HCT116 (cell line): Measurements from ENCODE around the gene ZNF229. TPM values are rescaled to one million over a fixed set of nuclear protein-coding genes. Genes with fewer than 3 reads are reported as not detected.

Experiments
- ATAC-seq: fragments of 200-7000 bp; cut with Tn5 transposase; 2 replicates; pipeline ENCODE4 v1.9.1; 2020; ENCODE audit warnings: mild to moderate bottlenecking, moderate library complexity
- BruUV-seq: library from RNA; stranded (reverse); fragments of 400-500 nt; replicated peaks from 2 replicates; lab custom pipeline; 2021; lab: Mats Ljungman, UMichigan
- CTCF ChIA-PET: fragments of 300-600 bp; sonication (Branson Sonifier 250); formaldehyde crosslinking; loops from one replicate; lab custom pipeline; 2021; ENCODE audit warnings: antibody characterized with exemption; lab: Charles Lee
- POLR2A ChIA-PET: fragments of 300-600, 350-600 bp; sonication (Branson Sonifier 250); formaldehyde crosslinking; loops from one replicate; lab custom pipeline; 2021; ENCODE audit warnings: antibody characterized with exemption; lab: Charles Lee
- RAD21 ChIA-PET, 2 experiments: fragments of 300-600 bp; sonication (Branson Sonifier 250); formaldehyde crosslinking; loops; one replicate each; lab custom pipeline; 2023; ENCODE audit warnings: low total read pairs in 2 of 2; ENCODE audit not compliant: uncharacterized antibody in 2 of 2, unreplicated experiment in 2 of 2, low non-redundant PET in 1 of 2; lab: Charles Lee
- DNase-seq: peaks from one replicate; pipeline ENCODE4 v3.0.0-alpha.2; 2010; ENCODE audit warnings: low read depth, low spot score
- H2AFZ ChIP-seq: fragments of 200-600 bp; shearing (Covaris generic), sonication (generic); 2 replicates; pipeline ENCODE4 v1.6.1; 2017; ENCODE audit warnings: low read depth, mixed run types, mixed read lengths, antibody characterized with exemption, low read length; ENCODE audit not compliant: poor library complexity, severe bottlenecking
- H3K27ac ChIP-seq: 2 replicates; pipeline ENCODE4 v1.5.1; 2012; ENCODE audit warnings: low read depth, low read length
- H3K27me3 ChIP-seq: fragments of 200-600 bp; sonication (generic); 2 replicates; pipeline ENCODE4 v1.6.1; 2016; ENCODE audit warnings: mixed run types, low read length, mixed read lengths; ENCODE audit not compliant: insufficient read depth
- H3K36me3 ChIP-seq, 2 experiments: fragments of 200-500 bp in 1 of 2; fragments of 200-600 bp in 1 of 2; sonication (Bioruptor generic) in 1 of 2; sonication (generic) in 1 of 2; 2 replicates each; pipeline versions ENCODE4 v1.5.1 to v1.6.1; 2014 to 2016; ENCODE audit warnings: low read length in 2 of 2, inconsistent platforms in 1 of 2, mixed read lengths in 1 of 2, mixed run types in 1 of 2; ENCODE audit not compliant: insufficient read depth in 2 of 2, control insufficient read depth in 1 of 2
- H3K4me1 ChIP-seq, 2 experiments: fragments of 200-600 bp in 1 of 2; sonication (generic) in 1 of 2; 2 replicates each; pipeline versions ENCODE4 v1.5.1 to v1.6.1; 2012 to 2017; ENCODE audit warnings: low read length in 2 of 2, inconsistent platforms in 1 of 2, mild to moderate bottlenecking in 1 of 2, mixed read lengths in 1 of 2, mixed run types in 1 of 2, moderate library complexity in 1 of 2; ENCODE audit not compliant: insufficient read depth in 2 of 2, control insufficient read depth in 1 of 2
- H3K4me2 ChIP-seq: fragments of 200-600 bp; sonication (generic); 2 replicates; pipeline ENCODE4 v1.6.1; 2017; ENCODE audit warnings: mixed run types, low read length, mixed read lengths
- H3K4me3 ChIP-seq, 2 experiments: fragments of 200-600 bp in 1 of 2; sonication (generic) in 1 of 2; replicated peaks in 1 of 2; 2 replicates each; pipeline ENCODE4 v1.5.1; 2011 to 2016; ENCODE audit warnings: low read length in 2 of 2, control low read depth in 1 of 2, low read depth in 1 of 2, mild to moderate bottlenecking in 1 of 2, mixed read lengths in 1 of 2, mixed run types in 1 of 2
- H3K79me2 ChIP-seq: fragments of 200-600 bp; sonication (generic); 2 replicates; pipeline ENCODE4 v1.6.1; 2017; ENCODE audit warnings: mild to moderate bottlenecking, mixed run types, low read length, moderate library complexity, mixed read lengths; ENCODE audit not compliant: insufficient read depth
- H3K9ac ChIP-seq: fragments of 200-600 bp; sonication (generic); 2 replicates; pipeline ENCODE4 v1.6.1; 2016; ENCODE audit warnings: low read length, mixed read lengths
- H3K9me2 ChIP-seq: fragments of 200-600 bp; sonication (generic), shearing (Covaris generic); 2 replicates; pipeline ENCODE4 v1.6.1; 2017; ENCODE audit warnings: mixed run types, mild to moderate bottlenecking, moderate library complexity; ENCODE audit not compliant: insufficient read depth
- H3K9me3 ChIP-seq, 2 experiments: fragments of 200-500 bp in 1 of 2; fragments of 200-600 bp in 1 of 2; sonication (Bioruptor generic) in 1 of 2; sonication (generic) in 1 of 2; 2 replicates each; pipeline ENCODE4 v1.6.1; 2014 to 2017; ENCODE audit warnings: low read length in 2 of 2, mixed read lengths in 2 of 2, inconsistent platforms in 1 of 2, low read depth in 1 of 2, mild to moderate bottlenecking in 1 of 2, mixed run types in 1 of 2, moderate library complexity in 1 of 2; ENCODE audit not compliant: control insufficient read depth in 1 of 2, insufficient read depth in 1 of 2
- H4K20me1 ChIP-seq: fragments of 200-600 bp; sonication (generic), shearing (Covaris generic); 2 replicates; pipeline ENCODE4 v1.6.1; 2017; ENCODE audit warnings: mixed run types, mild to moderate bottlenecking, moderate library complexity; ENCODE audit not compliant: insufficient read depth
- CBX3 ChIP-seq: IDR thresholded peaks from 2 replicates; pipeline ENCODE4 v1.6.1; 2012; ENCODE audit warnings: low read depth
- CEBPB ChIP-seq: IDR thresholded peaks from 2 replicates; pipeline ENCODE4 v1.6.1; 2012; ENCODE audit warnings: low read depth
- ELF1 ChIP-seq: IDR thresholded peaks from 2 replicates; pipeline ENCODE4 v1.6.1; 2012; ENCODE audit warnings: low read depth, borderline replicate concordance
- EZH2 ChIP-seq: fragments of 200-600 bp; sonication (generic); IDR thresholded peaks from 2 replicates; pipeline ENCODE4 v1.6.1; 2017; ENCODE audit warnings: antibody characterized with exemption, mixed run types
- FOSL1 ChIP-seq: IDR thresholded peaks from 2 replicates; pipeline ENCODE4 v1.6.1; 2012; ENCODE audit warnings: low read depth
- SP1 ChIP-seq: IDR thresholded peaks from 2 replicates; pipeline ENCODE4 v1.6.1; 2012; ENCODE audit warnings: low read depth
- TCF7L2 ChIP-seq: IDR thresholded peaks from 2 replicates; pipeline ENCODE4 v1.7.0; 2011; ENCODE audit warnings: borderline replicate concordance, inconsistent platforms; ENCODE audit not compliant: insufficient read depth, insufficient read length; ENCODE audit errors: extremely low read depth
- YY1 ChIP-seq: IDR thresholded peaks from 2 replicates; pipeline ENCODE4 v1.6.1; 2011; ENCODE audit warnings: low read length, low read depth, moderate library complexity, mild to moderate bottlenecking; ENCODE audit not compliant: insufficient replicate concordance; ENCODE audit errors: extremely low read depth
- ZBTB33 ChIP-seq: IDR thresholded peaks from 2 replicates; pipeline ENCODE4 v1.6.1; 2011; ENCODE audit warnings: mild to moderate bottlenecking, low read length, moderate library complexity; ENCODE audit not compliant: insufficient replicate concordance; ENCODE audit errors: extremely low read depth
- ZFX ChIP-seq: fragments of 450-650 bp; IDR thresholded peaks from 2 replicates; pipeline ENCODE4 v1.6.1; 2017
- ZNF274 ChIP-seq: fragments of 200-500 bp; sonication (Bioruptor generic); IDR thresholded peaks from 2 replicates; pipeline ENCODE4 v1.6.1; 2014; ENCODE audit warnings: mild to moderate bottlenecking, low read depth, low read length, inconsistent platforms
- intact Hi-C: fragments of 100-400 bp; cut with micrococcal nuclease; formaldehyde crosslinking; loops from 2 replicates; pipeline ENCODE4 v1.10.0; 2022
- total RNA-seq: library from RNA; stranded (reverse); gene quantifications from one replicate; pipeline ENCODE4 v1.2.1, GENCODE V29; 2021; ENCODE audit not compliant: unreplicated experiment

The ZNF229 gene
- total RNA-seq, 1 experiment from 2014 or later = not detected

DNA sequence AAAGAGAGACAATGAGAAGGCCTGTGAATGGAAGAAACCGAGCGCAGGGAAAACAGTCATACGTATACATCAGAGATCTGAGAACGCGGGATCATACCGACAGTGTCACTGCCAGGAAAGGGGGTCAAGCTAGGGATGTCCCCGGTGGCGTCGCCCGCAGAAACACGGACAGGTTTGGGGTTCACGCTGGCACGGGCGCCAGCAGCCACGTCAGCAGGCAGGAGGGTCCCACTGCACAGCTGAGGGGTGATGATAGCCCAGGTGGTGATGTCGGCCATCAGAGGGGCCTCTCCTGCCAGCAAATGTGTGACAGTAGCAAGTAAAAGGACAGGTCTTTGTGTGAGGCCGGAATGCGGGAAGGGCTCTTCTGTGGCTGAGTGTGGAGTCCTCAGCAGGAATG, 3.4 kb upstream of the ZNF229 start:
- Histone ChIP-seq H3K4me2 (no peak overlapping the region), H4K20me1 (no peaks in the 10 kb centered on the region), H3K9ac (no peak overlapping the region), H3K9me2 (no peaks in the 10 kb centered on the region), H3K27ac (no peak overlapping the region), H3K4me1 (no peaks in the 10 kb centered on the region), H3K79me2 (no peaks in the 10 kb centered on the region), H3K27me3 (no peaks in the 10 kb centered on the region), H3K9me3 (peaks cover 0 to 19% of the 10 kb centered on the region in 2 experiments; a peak in 2 of 4 replicates), H3K4me3 (no peak overlapping the region), H3K36me3 (no peaks in the 10 kb centered on the region), H2AFZ (no peak overlapping the region)
- DNase-seq = no peak
- no peak for ATAC-seq
- ChIA-PET CTCF (no interaction called here), POLR2A (no interaction called here), RAD21 (no interaction called here)
- intact Hi-C loops = no loop called here
- no TSS peak for BruUV-seq
- TF ChIP-seq ZNF274 (no peak), EZH2 (no peak), ZFX (no peak), SP1 (no peak), FOSL1 (no peak), YY1 (no peak)

- no peaks in the 10 kb centered on the region for H3K36me3 ChIP-seq
- H3K27me3 ChIP-seq = no peaks in the 10 kb centered on the region
- ATAC-seq = no peak
- no peak overlapping the region for H3K4me2 ChIP-seq
- no peak for TF ChIP-seq ZBTB33
- TF ChIP-seq TCF7L2 = no peak
- TF ChIP-seq CBX3 = no peak
- no peak for TF ChIP-seq CEBPB
- no peak for TF ChIP-seq EZH2
- no peak for TF ChIP-seq ELF1
- no peak overlapping the region for H3K9ac ChIP-seq
- H3K79me2 ChIP-seq = no peaks in the 10 kb centered on the region
- no peak overlapping the region for H3K4me3 ChIP-seq
- no peaks in the 10 kb centered on the region; a peak in 2 of 4 replicates for H3K9me3 ChIP-seq
- H3K27ac ChIP-seq = no peak overlapping the region
- ChIA-PET RAD21 (no interaction called here), POLR2A (no interaction called here), CTCF (no interaction called here)
- H4K20me1 ChIP-seq = no peaks in the 10 kb centered on the region
- H3K9me2 ChIP-seq = no peaks in the 10 kb centered on the region
- no peak overlapping the region for H2AFZ ChIP-seq
- DNase-seq = no peak
- BruUV-seq = no TSS peak
- no peaks in the 10 kb centered on the region for H3K4me1 ChIP-seq
- intact Hi-C loops = no loop called here
Measured at GRCh38 chr19:44438441-44438840, 9.8 kb downstream of the ZNF229 start.
